Spleen (tissue), 13 donors: ENCODE data around the gene BTBD7. TPM values are rescaled to one million over a fixed set of nuclear protein-coding genes. Genes with fewer than 3 reads are reported as not detected.
A peak's percentile ranks its signal among the peaks of the same experiment; 100 is the strongest.

Experiments used
- DNase-seq: peaks from one replicate; pipeline ENCODE4 v3.0.0-alpha.2; 2020
- H3K27ac ChIP-seq, 8 donors: fragments of 200-600 bp; sonication (generic) in 7 of 8; 1 replicate in 4 of 8; 2 replicates in 4 of 8; pipeline versions ENCODE4 v1.5.0 to v1.8.0; 2016 to 2021; ENCODE audit warnings: inconsistent platforms in 4 of 8, mild to moderate bottlenecking in 4 of 8, moderate library complexity in 1 of 8
- H3K27me3 ChIP-seq, 7 donors: fragments of 200-600 bp; sonication (generic) in 6 of 7; replicated peaks in 1 of 7; 1 replicate in 4 of 7; 2 replicates in 3 of 7; pipeline versions ENCODE4 v1.5.0 to v1.8.0; 2016 to 2021; ENCODE audit warnings: inconsistent platforms in 3 of 7, mild to moderate bottlenecking in 1 of 7
- H3K36me3 ChIP-seq, 6 donors: fragments of 200-600 bp; sonication (generic) in 5 of 6; 1 replicate in 4 of 6; 2 replicates in 2 of 6; pipeline versions ENCODE4 v1.5.0 to v1.8.0; 2016 to 2021; ENCODE audit warnings: inconsistent platforms in 2 of 6
- H3K4me1 ChIP-seq, 6 donors: fragments of 200-600 bp; sonication (generic) in 5 of 6; 1 replicate in 3 of 6; 2 replicates in 3 of 6; pipeline versions ENCODE4 v1.5.0 to v1.8.0; 2016 to 2021; ENCODE audit warnings: inconsistent platforms in 3 of 6
- H3K4me3 ChIP-seq, 8 donors: fragments of 200-600 bp; sonication (generic) in 7 of 8; 1 replicate in 4 of 8; 2 replicates in 4 of 8; pipeline versions ENCODE4 v1.5.0 to v1.8.0; 2016 to 2021; ENCODE audit warnings: inconsistent platforms in 4 of 8, mild to moderate bottlenecking in 4 of 8, moderate library complexity in 2 of 8
- H3K9me3 ChIP-seq, 8 donors: fragments of 200-600 bp; sonication (generic) in 7 of 8; 1 replicate in 4 of 8; 2 replicates in 4 of 8; pipeline versions ENCODE4 v1.5.0 to v1.8.0; 2016 to 2021; ENCODE audit warnings: inconsistent platforms in 4 of 8
- POLR2A ChIP-seq, 3 donors: fragments of 450-650 bp; IDR thresholded peaks; one replicate each; pipeline ENCODE4 v1.5.1; 2017; ENCODE audit warnings: antibody characterized with exemption in 3 of 3, mild to moderate bottlenecking in 1 of 3
- POLR2AphosphoS5 ChIP-seq, 3 donors: sonication (generic); formaldehyde crosslinking; IDR thresholded peaks; one replicate each; pipeline ENCODE4 v1.5.1; 2017; ENCODE audit warnings: antibody characterized with exemption in 3 of 3
- WGBS, 5 donors: extraction: QIAGEN DNeasy Blood & Tissue Kit in 3 of 5; methylation state at CpG; one replicate each; pipeline versions ENCODE4 v1.1.5 to v1.1.7; 2013 to 2018; 5-methylcytosine and 5-hydroxymethylcytosine counted together
- intact Hi-C: fragments of 100-400 bp; cut with DNase I; formaldehyde crosslinking; loops from one replicate; pipeline ENCODE4 v1.15.0; 2023; ENCODE audit warnings: low total_unique reads
- long read RNA-seq, 2 donors: transcript quantifications; one replicate each; lab custom pipeline, GENCODE V29; 2026
- polyA plus RNA-seq, 3 donors: library from polyadenylated mRNA; stranded (reverse); fragments of 200-250 nt; gene quantifications; one replicate each; pipeline ENCODE4 v1.2.1, GENCODE V29; 2013
- total RNA-seq, 7 donors: library from RNA; depleted of rRNA in 3 of 7; stranded (reverse); fragments of >200 nt in 3 of 7; fragmentation: NEBNext Ultra II Directional in 4 of 7; extraction: Animal tissue kit (Norgen Biotek cat#: 25700) in 4 of 7; gene quantifications; one replicate each; pipeline versions ENCODE4 v1.1.0 to v1.2.1, GENCODE V29; 2016 to 2021
- TF ChIP-seq, protein P1 (sequence below), 11 experiments: fragments of 200-600 bp in 7 of 11; fragments of 450-650 bp in 4 of 11; sonication (generic) in 4 of 11; IDR thresholded peaks in 8 of 11; conservative IDR thresholded peaks in 3 of 11; 1 replicate in 7 of 11; 2 replicates in 4 of 11; pipeline versions ENCODE4 v1.4.0 to v1.8.0; 2016 to 2021; ENCODE audit warnings: antibody characterized with exemption in 11 of 11, inconsistent platforms in 4 of 11, mild to moderate bottlenecking in 1 of 11
- donor health status: healthy with polysubstance abuse.
- donor health status: DM: no; HTN: no; CAD: no; lungs with moderate emphysema.
- donor health status: DM: no; HTN: no; CAD: no.
- donor health status: Bipolar disorder and iron deficiency.
- donor health status: healthy.
- donor health status: DM: no; HTN: no; CAD: no.
- donor health status: DM: yes; HTN: yes; CAD: no.

BTBD7 gene, protein sequence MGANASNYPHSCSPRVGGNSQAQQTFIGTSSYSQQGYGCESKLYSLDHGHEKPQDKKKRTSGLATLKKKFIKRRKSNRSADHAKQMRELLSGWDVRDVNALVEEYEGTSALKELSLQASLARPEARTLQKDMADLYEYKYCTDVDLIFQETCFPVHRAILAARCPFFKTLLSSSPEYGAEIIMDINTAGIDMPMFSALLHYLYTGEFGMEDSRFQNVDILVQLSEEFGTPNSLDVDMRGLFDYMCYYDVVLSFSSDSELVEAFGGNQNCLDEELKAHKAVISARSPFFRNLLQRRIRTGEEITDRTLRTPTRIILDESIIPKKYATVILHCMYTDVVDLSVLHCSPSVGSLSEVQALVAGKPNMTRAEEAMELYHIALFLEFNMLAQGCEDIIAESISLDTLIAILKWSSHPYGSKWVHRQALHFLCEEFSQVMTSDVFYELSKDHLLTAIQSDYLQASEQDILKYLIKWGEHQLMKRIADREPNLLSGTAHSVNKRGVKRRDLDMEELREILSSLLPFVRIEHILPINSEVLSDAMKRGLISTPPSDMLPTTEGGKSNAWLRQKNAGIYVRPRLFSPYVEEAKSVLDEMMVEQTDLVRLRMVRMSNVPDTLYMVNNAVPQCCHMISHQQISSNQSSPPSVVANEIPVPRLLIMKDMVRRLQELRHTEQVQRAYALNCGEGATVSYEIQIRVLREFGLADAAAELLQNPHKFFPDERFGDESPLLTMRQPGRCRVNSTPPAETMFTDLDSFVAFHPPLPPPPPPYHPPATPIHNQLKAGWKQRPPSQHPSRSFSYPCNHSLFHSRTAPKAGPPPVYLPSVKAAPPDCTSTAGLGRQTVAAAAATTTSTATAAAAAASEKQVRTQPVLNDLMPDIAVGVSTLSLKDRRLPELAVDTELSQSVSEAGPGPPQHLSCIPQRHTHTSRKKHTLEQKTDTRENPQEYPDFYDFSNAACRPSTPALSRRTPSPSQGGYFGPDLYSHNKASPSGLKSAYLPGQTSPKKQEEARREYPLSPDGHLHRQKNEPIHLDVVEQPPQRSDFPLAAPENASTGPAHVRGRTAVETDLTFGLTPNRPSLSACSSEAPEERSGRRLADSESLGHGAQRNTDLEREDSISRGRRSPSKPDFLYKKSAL
- total RNA-seq: 10 to 100 TPM; 27.3 to 48.4 (median 33.5) TPM
- polyA plus RNA-seq: 1 to 10 TPM; 5.0 to 8.5 (median 5.8) TPM
- long read RNA-seq, donor 1, partial matches to known transcripts: 0 of 1 reads
- long read RNA-seq, donor 1, other reads (novel, unspliced or antisense): 0 of 1 reads
- long read RNA-seq, donor 2, full-length matches to known transcripts: 2 of 2 reads
- long read RNA-seq, donor 2, partial matches to known transcripts: 0 of 2 reads
- long read RNA-seq, donor 2, other reads (novel, unspliced or antisense): 0 of 2 reads

DNA sequence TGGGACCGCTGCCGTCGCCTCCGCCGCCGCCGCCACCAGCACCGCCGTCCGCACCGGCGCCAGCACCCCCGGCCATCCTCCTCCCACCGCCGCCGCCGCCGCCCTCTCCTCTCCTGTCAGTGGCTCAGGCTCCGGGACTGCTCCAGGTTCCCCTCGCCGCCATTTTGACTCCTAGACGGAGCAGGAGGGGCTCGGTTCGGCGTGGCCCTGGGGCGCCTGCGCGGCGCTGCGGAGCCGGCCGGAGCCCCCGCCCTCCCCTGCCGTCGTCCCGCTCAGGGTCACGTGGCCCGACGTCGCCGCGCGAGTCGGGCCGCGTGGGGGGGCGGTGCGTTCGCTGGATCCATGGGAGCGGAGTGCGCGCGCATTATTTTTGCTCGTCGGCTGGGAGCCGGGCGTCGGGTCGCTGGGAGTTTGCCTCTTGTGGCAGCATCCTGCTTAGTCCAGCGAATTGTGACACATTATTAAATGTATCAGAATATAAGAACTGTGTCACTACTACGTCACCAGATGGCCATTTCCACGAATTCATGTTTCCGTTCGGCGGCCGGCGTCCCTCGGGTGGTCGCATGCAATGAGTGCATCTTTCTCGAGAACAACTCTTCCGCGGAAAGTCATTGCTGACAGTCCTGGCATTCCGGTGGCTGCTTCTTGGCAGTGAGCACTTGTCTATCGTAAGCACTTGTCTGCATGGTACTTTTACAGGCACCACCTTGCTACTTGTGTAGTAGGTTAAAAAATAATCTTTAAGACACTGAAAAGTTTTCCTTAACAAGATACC is at the start of gene BTBD7:
BTBD7 (minus strand) TSS at position 184 of the 778 bp plus-strand sequence. CDS start 36,985 bp downstream, outside the sequence.
- TF ChIP-seq, protein P1, sequence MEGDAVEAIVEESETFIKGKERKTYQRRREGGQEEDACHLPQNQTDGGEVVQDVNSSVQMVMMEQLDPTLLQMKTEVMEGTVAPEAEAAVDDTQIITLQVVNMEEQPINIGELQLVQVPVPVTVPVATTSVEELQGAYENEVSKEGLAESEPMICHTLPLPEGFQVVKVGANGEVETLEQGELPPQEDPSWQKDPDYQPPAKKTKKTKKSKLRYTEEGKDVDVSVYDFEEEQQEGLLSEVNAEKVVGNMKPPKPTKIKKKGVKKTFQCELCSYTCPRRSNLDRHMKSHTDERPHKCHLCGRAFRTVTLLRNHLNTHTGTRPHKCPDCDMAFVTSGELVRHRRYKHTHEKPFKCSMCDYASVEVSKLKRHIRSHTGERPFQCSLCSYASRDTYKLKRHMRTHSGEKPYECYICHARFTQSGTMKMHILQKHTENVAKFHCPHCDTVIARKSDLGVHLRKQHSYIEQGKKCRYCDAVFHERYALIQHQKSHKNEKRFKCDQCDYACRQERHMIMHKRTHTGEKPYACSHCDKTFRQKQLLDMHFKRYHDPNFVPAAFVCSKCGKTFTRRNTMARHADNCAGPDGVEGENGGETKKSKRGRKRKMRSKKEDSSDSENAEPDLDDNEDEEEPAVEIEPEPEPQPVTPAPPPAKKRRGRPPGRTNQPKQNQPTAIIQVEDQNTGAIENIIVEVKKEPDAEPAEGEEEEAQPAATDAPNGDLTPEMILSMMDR (IDR thresholded peaks at IDR 0.05 in 8 of 11, conservative IDR thresholded peaks at IDR 0.05 in 3 of 11): peak in 5 of 11 experiments; percentile 33 to 55 (median 42)
- TF ChIP-seq POLR2AphosphoS5 (IDR thresholded peaks at IDR 0.05) (peak; percentile 85 to 87 (median 86)), POLR2A (IDR thresholded peaks at IDR 0.05) (no peak)
- Histone ChIP-seq H3K9me3 (peaks cover 0 to 13% (median 8%) of the 10 kb centered on the region in 8 donors), H3K36me3 (no peaks in the 10 kb centered on the region), H3K4me3 (peak within 1 kb of the TSS; percentile 66 to 96 (median 82)), H3K27me3 (no peaks in the 10 kb centered on the region), H3K27ac (peak within 1 kb of the TSS; percentile 91 to 98 (median 96)), H3K4me1 (peaks cover 31 to 55% (median 46%) of the 10 kb centered on the region in 6 donors)
- 0% methylated on average over 14 to 74 of the region's 74 CpGs for WGBS, 5 donors
- intact Hi-C loops: no loop called here
- peak; percentile 99 for DNase-seq

DNA sequence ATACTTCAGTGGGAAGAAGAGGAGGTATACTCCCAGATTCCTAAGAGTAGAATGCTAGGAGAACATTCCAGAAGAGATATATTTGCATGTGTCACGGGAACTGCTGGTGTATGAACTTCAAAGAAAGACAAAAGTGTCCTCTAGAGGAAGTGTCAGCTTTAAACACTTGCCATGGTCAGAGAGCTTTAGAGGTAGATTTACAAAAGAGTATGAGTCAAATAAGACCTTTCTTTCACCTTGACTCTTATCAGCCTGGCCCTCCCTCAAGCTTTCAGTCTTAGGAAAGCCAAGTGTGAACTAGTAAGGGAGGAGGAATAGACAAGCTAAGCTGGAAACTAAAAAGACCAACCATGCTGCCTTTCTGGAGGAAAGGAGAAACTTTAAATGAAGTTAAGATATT is 48.8 kb upstream of the BTBD7 start:
- Histone ChIP-seq H3K27me3 (no peaks in the 10 kb centered on the region), H3K9me3 (no peaks in the 10 kb centered on the region), H3K27ac (no peak overlapping the region), H3K4me1 (no peaks in the 10 kb centered on the region), H3K36me3 (no peaks in the 10 kb centered on the region), H3K4me3 (no peak overlapping the region)
- TF ChIP-seq, protein P1 (IDR thresholded peaks at IDR 0.05 in 8 of 11, conservative IDR thresholded peaks at IDR 0.05 in 3 of 11): no peak
- TF ChIP-seq POLR2AphosphoS5 (IDR thresholded peaks at IDR 0.05) (no peak), POLR2A (IDR thresholded peaks at IDR 0.05) (no peak)
- intact Hi-C loops: no loop called here
- DNase-seq: no peak
- 38 to 62% (median 56%) methylated on average over 1 of the region's 1 CpG for WGBS, 5 donors

DNA sequence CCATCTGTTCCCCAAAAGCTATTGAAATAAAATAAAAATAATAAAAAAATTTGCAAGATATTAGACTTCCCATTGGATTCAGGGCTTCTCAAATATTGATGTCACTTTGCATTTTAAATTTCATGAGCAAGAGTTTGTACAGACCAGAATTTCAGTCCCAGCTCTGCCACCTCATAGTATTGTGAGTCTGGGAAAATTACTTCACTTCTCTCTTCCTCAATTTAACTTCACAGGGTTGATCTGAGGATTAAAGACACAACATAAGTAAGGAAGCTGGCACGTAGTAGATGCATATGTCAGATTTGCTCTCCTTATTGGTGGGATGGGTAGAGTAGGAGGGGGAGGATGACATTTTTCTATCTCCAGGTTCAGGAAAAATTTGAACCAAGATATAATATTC is 47.0 kb upstream of the BTBD7 start:
- TF ChIP-seq POLR2AphosphoS5 (IDR thresholded peaks at IDR 0.05) (no peak), POLR2A (IDR thresholded peaks at IDR 0.05) (no peak)
- TF ChIP-seq, protein P1 (IDR thresholded peaks at IDR 0.05 in 8 of 11, conservative IDR thresholded peaks at IDR 0.05 in 3 of 11): no peak

More for the DNA sequence above, 47.0 kb upstream of the BTBD7 start:
- intact Hi-C loops: no loop called here
- WGBS, 5 donors: 18 to 41% (median 39%) methylated on average over 1 of the region's 1 CpG
- Histone ChIP-seq H3K4me3 (no peak overlapping the region), H3K27ac (no peak overlapping the region), H3K27me3 (no peaks in the 10 kb centered on the region), H3K9me3 (no peaks in the 10 kb centered on the region), H3K36me3 (no peaks in the 10 kb centered on the region), H3K4me1 (peaks cover 0 to 9% (median 0%) of the 10 kb centered on the region in 6 donors)
- no peak for DNase-seq
